ENCODE measurements around the gene KCNMB2. TPM values are rescaled to one million over a fixed set of nuclear protein-coding genes. Genes with fewer than 3 reads are reported as not detected.

KCNMB2 gene
- total RNA-seq, 1 experiment from 2014 or later: not detected

- no peak overlapping the region for H3K4me2 ChIP-seq (ENCODE audit: low read length)
- H2AFZ ChIP-seq (ENCODE audit: low read length): no peak overlapping the region
- intact Hi-C loops (cut with micrococcal nuclease): no loop called here
- H4K20me1 ChIP-seq (ENCODE audit: low read length): no peaks in the 10 kb centered on the region
- H3K9ac ChIP-seq (ENCODE audit: low read length): no peak overlapping the region
- H3F3A ChIP-seq (ENCODE audit: low read length, unreplicated experiment): no peaks in the 10 kb centered on the region
- no peaks in the 10 kb centered on the region for H3K4me1 ChIP-seq (ENCODE audit: insufficient read depth, low read length)
- H3K36me3 ChIP-seq (ENCODE audit: low read depth, low read length): no peaks in the 10 kb centered on the region
- no peaks in the 10 kb centered on the region for H3K9me3 ChIP-seq (ENCODE audit: low read length)
- ChIA-PET POLR2A (ENCODE audit: unreplicated experiment) (no interaction called here), CTCF (interaction anchor here (0.5 kb wide), 1 partner anchor 1488 kb away, joined by 3 read pairs; no protein-coding TSS in a partner anchor)
- no peak overlapping the region for H3K27ac ChIP-seq (ENCODE audit: low read length)
- TF ChIP-seq CTCF (conservative IDR thresholded peaks at IDR 0.05; ENCODE audit: low read depth, low read length): no peak
- DNase-seq (no peak), ATAC-seq (no peak)
- H3K4me3 ChIP-seq (ENCODE audit: low read length): no peak overlapping the region
- BruUV-seq (replicated peaks): no TSS peak
- peaks cover 27% of the 10 kb centered on the region for H3K27me3 ChIP-seq (ENCODE audit: low read length)
- no peaks in the 10 kb centered on the region for H3K79me2 ChIP-seq (ENCODE audit: low read length)
- H3K9me2 ChIP-seq (replicated peaks; ENCODE audit: low read length): no peaks in the 10 kb centered on the region
Observed at GRCh38 chr3:178850450-178851190, 314.4 kb downstream of the KCNMB2 start.

GRCh38 chr3:178851564-178851963, 315.3 kb downstream of the KCNMB2 start:
- Histone ChIP-seq H3F3A (ENCODE audit: low read length, unreplicated experiment) (no peaks in the 10 kb centered on the region), H3K4me3 (ENCODE audit: low read length) (no peak overlapping the region), H3K9ac (ENCODE audit: low read length) (no peak overlapping the region), H3K4me1 (ENCODE audit: insufficient read depth, low read length) (no peaks in the 10 kb centered on the region), H2AFZ (ENCODE audit: low read length) (no peak overlapping the region), H3K27me3 (ENCODE audit: low read length) (peaks cover 30% of the 10 kb centered on the region), H3K9me2 (replicated peaks; ENCODE audit: low read length) (no peaks in the 10 kb centered on the region), H3K79me2 (ENCODE audit: low read length) (no peaks in the 10 kb centered on the region), H3K4me2 (ENCODE audit: low read length) (no peak overlapping the region), H3K27ac (ENCODE audit: low read length) (no peak overlapping the region), H3K36me3 (ENCODE audit: low read depth, low read length) (no peaks in the 10 kb centered on the region), H3K9me3 (ENCODE audit: low read length) (no peaks in the 10 kb centered on the region), H4K20me1 (ENCODE audit: low read length) (no peaks in the 10 kb centered on the region)
- no TSS peak for BruUV-seq (replicated peaks)
- ATAC-seq (no peak), DNase-seq (no peak)
- no peak for TF ChIP-seq EZH2phosphoT487 (IDR thresholded peaks at IDR 0.05; ENCODE audit: borderline replicate concordance, low read length)
- TF ChIP-seq CTCF (conservative IDR thresholded peaks at IDR 0.05; ENCODE audit: low read depth, low read length): no peak
- TF ChIP-seq EZH2 (IDR thresholded peaks at IDR 0.05; ENCODE audit: low read length, unreplicated experiment): no peak
- intact Hi-C loops (cut with micrococcal nuclease): no loop called here
- POLR2A ChIA-PET (ENCODE audit: unreplicated experiment): interaction anchor here (0.5 kb wide), 1 partner anchor 258 kb away, joined by 3 read pairs; no protein-coding TSS in a partner anchor
- CTCF ChIA-PET: no interaction called here

GRCh38 chr3:178856804-178857203, 320.6 kb downstream of the KCNMB2 start:
- Histone ChIP-seq H3F3A (ENCODE audit: low read length, unreplicated experiment) (no peaks in the 10 kb centered on the region), H4K20me1 (ENCODE audit: low read length) (no peaks in the 10 kb centered on the region), H3K4me1 (ENCODE audit: insufficient read depth, low read length) (no peaks in the 10 kb centered on the region), H3K9me2 (replicated peaks; ENCODE audit: low read length) (no peaks in the 10 kb centered on the region), H3K4me2 (ENCODE audit: low read length) (no peak overlapping the region), H3K36me3 (ENCODE audit: low read depth, low read length) (no peaks in the 10 kb centered on the region), H2AFZ (ENCODE audit: low read length) (no peak overlapping the region), H3K27me3 (ENCODE audit: low read length) (peaks cover 18% of the 10 kb centered on the region; the same call in 1 of the 2 replicates), H3K9me3 (ENCODE audit: low read length) (no peaks in the 10 kb centered on the region), H3K27ac (ENCODE audit: low read length) (no peak overlapping the region), H3K4me3 (ENCODE audit: low read length) (no peak overlapping the region), H3K79me2 (ENCODE audit: low read length) (no peaks in the 10 kb centered on the region), H3K9ac (ENCODE audit: low read length) (no peak overlapping the region)
- BruUV-seq (replicated peaks): no TSS peak
- TF ChIP-seq EZH2phosphoT487 (IDR thresholded peaks at IDR 0.05; ENCODE audit: borderline replicate concordance, low read length) (no peak), EZH2 (IDR thresholded peaks at IDR 0.05; ENCODE audit: low read length, unreplicated experiment) (no peak), CTCF (conservative IDR thresholded peaks at IDR 0.05; ENCODE audit: low read depth, low read length) (no peak)
- DNase-seq (no peak), ATAC-seq (no peak)
- ChIA-PET POLR2A (ENCODE audit: unreplicated experiment) (no interaction called here), CTCF (no interaction called here)
- intact Hi-C loops (cut with micrococcal nuclease): no loop called here
